T-cell (primary cell): ENCODE measurements around the gene KCNJ12. TPM values are rescaled to one million over a fixed set of nuclear protein-coding genes. Genes with fewer than 3 reads are reported as not detected.

Source experiments
- ATAC-seq, 4 experiments: fragments of 200-7000 bp in 3 of 4; fragments of 150-1000 bp in 1 of 4; cut with Tn5 transposase; replicated peaks in 1 of 4; 1 replicate in 3 of 4; 2 replicates in 1 of 4; pipeline ENCODE4 v1.10.0; 2021; ENCODE audit warnings: moderate library complexity in 3 of 4, mild to moderate bottlenecking in 2 of 4, moderate number of reproducible peaks in 1 of 4
- CTCF ChIA-PET, 2 donors: fragments of 300-600 bp; sonication (Branson Sonifier 250); formaldehyde crosslinking; loops; one replicate each; lab custom pipeline; 2022; ENCODE audit warnings: antibody characterized with exemption in 2 of 2; lab: Charles Lee
- POLR2A ChIA-PET, 2 donors: fragments of 300-600 bp; sonication (Branson Sonifier 250); formaldehyde crosslinking; loops; one replicate each; lab custom pipeline; 2022; ENCODE audit warnings: antibody characterized with exemption in 2 of 2; lab: Charles Lee
- DNase-seq, 35 experiments: peaks; one replicate each; pipeline versions ENCODE4 v3.0.0 to v3.0.0-alpha.2; 2013 to 2023
- H3K27ac ChIP-seq: one replicate; pipeline ENCODE4 v1.5.1; 2013; ENCODE audit warnings: low read length
- H3K27me3 ChIP-seq, 2 experiments: replicated peaks in 1 of 2; 1 replicate in 1 of 2; 2 replicates in 1 of 2; pipeline versions ENCODE4 v1.6.1 to v1.7.0; 2013; ENCODE audit warnings: low read length in 1 of 2, mixed read lengths in 1 of 2; ENCODE audit not compliant: control insufficient read depth in 2 of 2, insufficient read depth in 2 of 2; ENCODE audit errors: extremely low read depth in 1 of 2
- H3K36me3 ChIP-seq, 2 donors: 1 replicate in 1 of 2; 2 replicates in 1 of 2; pipeline versions ENCODE4 v1.6.1 to v1.7.0; 2013; ENCODE audit warnings: low read length in 1 of 2; ENCODE audit not compliant: control insufficient read depth in 2 of 2, insufficient read depth in 1 of 2; ENCODE audit errors: extremely low read depth in 1 of 2
- H3K4me1 ChIP-seq, 2 experiments: 1 replicate in 1 of 2; 2 replicates in 1 of 2; pipeline versions ENCODE4 v1.6.1 to v1.7.0; 2013; ENCODE audit warnings: low read length in 2 of 2, mixed read lengths in 1 of 2; ENCODE audit not compliant: insufficient read depth in 2 of 2, control insufficient read depth in 1 of 2; ENCODE audit errors: extremely low read depth in 1 of 2
- H3K4me3 ChIP-seq, 2 donors: 1 replicate in 1 of 2; 2 replicates in 1 of 2; pipeline versions ENCODE4 v1.5.1 to v1.7.0; 2013; ENCODE audit warnings: mild to moderate bottlenecking in 2 of 2, low read length in 1 of 2, moderate library complexity in 1 of 2; ENCODE audit not compliant: control insufficient read depth in 1 of 2; ENCODE audit errors: extremely low read depth in 1 of 2
- H3K9me3 ChIP-seq: 2 replicates; pipeline ENCODE4 v1.7.0; 2013
- H3K27ac Mint-ChIP-seq, 2 donors: one replicate each; pipeline ENCODE4 v1.8.0; 2020 to 2021; ENCODE audit warnings: mild to moderate bottlenecking in 2 of 2, mixed read lengths in 2 of 2
- H3K27me3 Mint-ChIP-seq, 2 donors: one replicate each; pipeline ENCODE4 v1.8.0; 2021 to 2022; ENCODE audit warnings: mixed read lengths in 2 of 2
- H3K36me3 Mint-ChIP-seq: one replicate; pipeline ENCODE4 v1.8.0; 2021; ENCODE audit warnings: mixed read lengths
- H3K4me1 Mint-ChIP-seq, 3 donors: one replicate each; pipeline ENCODE4 v1.8.0; 2020 to 2022; ENCODE audit warnings: mixed read lengths in 3 of 3, mild to moderate bottlenecking in 1 of 3
- H3K4me3 Mint-ChIP-seq, 3 donors: one replicate each; pipeline ENCODE4 v1.8.0; 2020 to 2022; ENCODE audit warnings: mild to moderate bottlenecking in 3 of 3, mixed read lengths in 3 of 3, moderate library complexity in 3 of 3
- H3K9me3 Mint-ChIP-seq, 3 donors: one replicate each; pipeline ENCODE4 v1.8.0; 2020 to 2022; ENCODE audit warnings: mixed read lengths in 3 of 3
- WGBS: methylation state at CpG from one replicate; pipeline ENCODE4 v1.1.5; 2013; ENCODE audit warnings: missing lambda C conversion rate; ENCODE audit not compliant: insufficient coverage; 5-methylcytosine and 5-hydroxymethylcytosine counted together
- total RNA-seq, 35 experiments: library from RNA in 6 of 35; stranded (reverse) in 6 of 35; fragments of 120-200 nt in 1 of 35; gene quantifications; one replicate each; pipeline versions ENCODE4 v1.2.1 to v1.2.4 and lab custom pipeline; 2013 to 2026

The KCNJ12 gene
- total RNA-seq, 5 donors from 2014 or later (not counting 1 experiment from before 2014, with no cell fraction given), result 0.03 to 0.23 (median 0.10) TPM

GRCh38 chr17:21365016-21365415 lies 11.1 kb upstream of the KCNJ12 start:
- POLR2A ChIA-PET, result no interaction called here
- Mint-ChIP-seq H3K27me3 (peaks cover 0 to 5% of the 10 kb centered on the region in 2 donors), H3K27ac (no peak overlapping the region), H3K36me3 (no peaks in the 10 kb centered on the region), H3K9me3 (no peaks in the 10 kb centered on the region), H3K4me3 (no peak overlapping the region), H3K4me1 (peaks cover 0 to 3% (median 0%) of the 10 kb centered on the region in 3 donors)
- no peak for DNase-seq
- Histone ChIP-seq H3K27ac (no peak overlapping the region), H3K36me3 (no peaks in the 10 kb centered on the region), H3K4me1 (no peaks in the 10 kb centered on the region), H3K4me3 (no peak overlapping the region), H3K9me3 (no peaks in the 10 kb centered on the region), H3K27me3 (peaks cover 0 to 18% of the 10 kb centered on the region in 2 experiments)
- no peak for ATAC-seq
- CTCF ChIA-PET, result no interaction called here
- WGBS, result 64% methylated on average over 4 of the region's 7 CpGs

- WGBS, result 81% methylated on average over 11 of the region's 15 CpGs
- H3K27ac ChIP-seq, result no peak overlapping the region
- H3K4me3 Mint-ChIP-seq, result no peak overlapping the region
- CTCF ChIA-PET, result no interaction called here
- H3K27me3 ChIP-seq, result peaks cover 0 to 41% of the 10 kb centered on the region in 2 experiments
- peaks cover 0 to 9% of the 10 kb centered on the region in 2 donors for H3K27me3 Mint-ChIP-seq
- H3K4me1 Mint-ChIP-seq, result peaks cover 0 to 3% (median 0%) of the 10 kb centered on the region in 3 donors
- no peaks in the 10 kb centered on the region for H3K4me1 ChIP-seq
- H3K27ac Mint-ChIP-seq, result no peak overlapping the region
- H3K36me3 ChIP-seq, result no peaks in the 10 kb centered on the region
- DNase-seq (no peak), ATAC-seq (no peak)
- no peaks in the 10 kb centered on the region for H3K36me3 Mint-ChIP-seq
- H3K4me3 ChIP-seq, result no peak overlapping the region
- H3K9me3 Mint-ChIP-seq, result no peaks in the 10 kb centered on the region
- POLR2A ChIA-PET, result no interaction called here
- no peaks in the 10 kb centered on the region for H3K9me3 ChIP-seq
Measured at GRCh38 chr17:21368545-21369246, 7.5 kb upstream of the KCNJ12 start.

DNA sequence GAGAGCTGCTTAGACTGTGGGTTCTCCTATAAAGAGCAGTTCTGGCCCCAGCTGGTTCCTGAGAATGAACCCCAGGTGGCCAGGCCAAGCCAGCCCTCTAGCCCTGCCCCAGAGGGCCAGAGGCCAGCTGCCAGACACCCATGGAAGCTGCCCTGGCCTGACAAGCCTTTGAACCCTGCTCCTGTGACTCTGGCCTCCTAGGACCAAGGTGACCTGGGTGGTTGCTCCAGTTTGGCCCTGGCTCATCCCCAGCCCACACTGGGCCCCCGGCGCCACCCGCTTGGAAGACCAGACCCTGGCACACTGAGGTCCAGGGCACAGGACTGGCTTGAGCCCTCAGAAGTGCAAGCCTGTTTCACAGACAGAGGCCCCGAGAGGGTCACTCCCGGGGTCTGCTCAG lies 6.8 kb upstream of the KCNJ12 start:
- peaks cover 0 to 11% of the 10 kb centered on the region in 2 donors for H3K27me3 Mint-ChIP-seq
- H3K9me3 ChIP-seq, result no peaks in the 10 kb centered on the region
- no peak overlapping the region for H3K4me3 ChIP-seq
- 79% methylated on average over 5 of the region's 5 CpGs for WGBS
- H3K4me1 ChIP-seq, result no peaks in the 10 kb centered on the region
- DNase-seq (no peak), ATAC-seq (no peak)
- H3K9me3 Mint-ChIP-seq, result no peaks in the 10 kb centered on the region
- no peak overlapping the region for H3K4me3 Mint-ChIP-seq
- no peaks in the 10 kb centered on the region for H3K36me3 Mint-ChIP-seq
- ChIA-PET POLR2A (no interaction called here), CTCF (no interaction called here)
- no peak overlapping the region for H3K27ac Mint-ChIP-seq
- H3K27ac ChIP-seq, result no peak overlapping the region
- no peaks in the 10 kb centered on the region for H3K36me3 ChIP-seq
- H3K4me1 Mint-ChIP-seq, result peaks cover 0 to 3% (median 0%) of the 10 kb centered on the region in 3 donors
- peaks cover 0 to 48% of the 10 kb centered on the region in 2 experiments for H3K27me3 ChIP-seq

GRCh38 chr17:21370430-21370829 lies 5.7 kb upstream of the KCNJ12 start:
- Histone ChIP-seq H3K4me1 (no peaks in the 10 kb centered on the region), H3K27ac (no peak overlapping the region), H3K27me3 (peaks cover 0 to 58% of the 10 kb centered on the region in 2 experiments), H3K36me3 (no peaks in the 10 kb centered on the region), H3K4me3 (no peak overlapping the region), H3K9me3 (no peaks in the 10 kb centered on the region)
- POLR2A ChIA-PET, result no interaction called here
- ATAC-seq, result no peak
- Mint-ChIP-seq H3K9me3 (no peaks in the 10 kb centered on the region), H3K36me3 (no peaks in the 10 kb centered on the region), H3K4me1 (peaks cover 0 to 4% (median 0%) of the 10 kb centered on the region in 3 donors), H3K4me3 (no peak overlapping the region), H3K27me3 (peaks cover 5 to 21% of the 10 kb centered on the region in 2 donors), H3K27ac (no peak overlapping the region)
- 18% methylated on average over 3 of the region's 6 CpGs for WGBS
- CTCF ChIA-PET, result no interaction called here
- DNase-seq, result no peak

- H3K4me1 Mint-ChIP-seq, result peaks cover 0 to 10% (median 0%) of the 10 kb centered on the region in 3 donors
- no peaks in the 10 kb centered on the region for H3K36me3 Mint-ChIP-seq
- WGBS, result 81% methylated on average over 14 of the region's 17 CpGs
- H3K27ac ChIP-seq, result no peak overlapping the region
- H3K9me3 Mint-ChIP-seq, result no peaks in the 10 kb centered on the region
- no peaks in the 10 kb centered on the region for H3K9me3 ChIP-seq
- H3K4me3 ChIP-seq, result no peak overlapping the region
- H3K27me3 ChIP-seq, result peaks cover 0 to 61% of the 10 kb centered on the region in 2 experiments
- ChIA-PET POLR2A (no interaction called here), CTCF (no interaction called here)
- peaks cover 12 to 27% of the 10 kb centered on the region in 2 donors for H3K27me3 Mint-ChIP-seq
- no peak overlapping the region for H3K27ac Mint-ChIP-seq
- ATAC-seq, result no peak
- DNase-seq, result no peak
- H3K4me1 ChIP-seq, result no peaks in the 10 kb centered on the region
- no peak overlapping the region for H3K4me3 Mint-ChIP-seq
- H3K36me3 ChIP-seq, result no peaks in the 10 kb centered on the region
Measured at GRCh38 chr17:21371511-21372081, 4.6 kb upstream of the KCNJ12 start.

DNA sequence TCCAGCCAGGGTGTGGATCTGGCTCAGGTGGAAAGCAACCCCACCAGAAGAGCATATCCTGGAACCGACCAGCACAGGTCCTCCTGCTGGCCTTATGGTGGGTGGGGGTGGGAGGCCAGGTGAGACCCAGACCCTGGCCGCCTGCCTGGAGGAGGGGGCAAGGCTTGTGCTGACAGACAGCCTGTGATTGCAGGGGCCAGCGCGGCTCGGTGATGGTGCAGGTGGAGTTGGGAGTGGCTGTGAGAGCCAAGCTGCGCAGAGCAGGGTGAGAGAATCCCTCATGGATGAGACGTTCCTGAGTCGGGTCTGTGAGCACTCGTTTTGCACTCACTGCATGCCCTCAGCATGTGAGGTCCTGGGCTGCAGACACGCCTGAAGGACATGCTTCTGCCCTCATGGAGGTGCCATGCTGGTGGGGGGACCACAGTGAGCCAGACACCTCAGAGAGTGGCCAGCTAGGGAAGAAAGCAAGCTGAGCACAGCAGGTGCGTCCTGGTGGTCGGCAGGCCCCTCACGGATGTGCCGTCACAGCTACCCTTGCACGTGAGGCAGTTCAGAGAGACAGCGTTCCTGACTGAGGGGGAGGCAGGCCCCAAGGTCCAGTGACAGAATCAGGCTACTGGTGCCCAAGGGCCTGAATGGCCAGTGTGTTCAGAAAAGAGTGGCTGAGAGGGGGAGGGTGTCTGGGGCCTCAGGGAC lies 3.8 kb upstream of the KCNJ12 start:
- H3K4me1 ChIP-seq, result peaks cover 3 to 7% of the 10 kb centered on the region in 2 experiments
- H3K9me3 ChIP-seq, result no peaks in the 10 kb centered on the region
- Mint-ChIP-seq H3K9me3 (no peaks in the 10 kb centered on the region), H3K4me1 (peaks cover 0 to 16% (median 5%) of the 10 kb centered on the region in 3 donors), H3K27me3 (peaks cover 12 to 32% of the 10 kb centered on the region in 2 donors), H3K36me3 (no peaks in the 10 kb centered on the region), H3K27ac (no peak overlapping the region), H3K4me3 (no peak overlapping the region)
- POLR2A ChIA-PET, result interaction anchor here in 1 of 2 donors (0.6 kb wide), 1 partner anchor 133 kb away, joined by 3 read pairs; no protein-coding TSS in a partner anchor
- no peaks in the 10 kb centered on the region for H3K36me3 ChIP-seq
- no peak for DNase-seq
- H3K4me3 ChIP-seq, result no peak overlapping the region
- CTCF ChIA-PET, result no interaction called here
- 80% methylated on average over 16 of the region's 16 CpGs for WGBS
- peaks cover 0 to 68% of the 10 kb centered on the region in 2 experiments for H3K27me3 ChIP-seq
- no peak overlapping the region for H3K27ac ChIP-seq
- peak in 1 of 4 experiments; percentile 17 for ATAC-seq
